Measurements from ENCODE around the gene ZNF610.

Gene ZNF610

DNA sequence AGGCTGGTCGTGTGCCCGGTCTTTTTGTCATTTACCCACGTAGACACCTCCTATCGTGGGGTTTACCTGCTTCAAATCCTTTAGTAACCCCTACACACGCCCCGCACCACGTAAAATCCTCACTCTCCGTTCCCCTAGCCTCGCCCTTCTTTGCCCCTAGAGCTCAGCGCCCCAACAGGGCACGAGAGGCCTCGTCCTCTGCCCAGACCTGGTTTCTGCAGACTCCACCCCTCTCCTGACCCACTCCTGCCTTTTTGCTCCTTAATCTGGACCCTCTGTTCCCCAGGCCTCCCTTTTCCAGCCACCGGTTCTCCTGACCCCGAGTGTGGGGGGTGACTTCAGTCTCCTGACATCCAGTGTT lies 62.0 kb downstream of the ZNF610 start:
- no peak for DNase-seq

GRCh38 chr19:52410276-52410675 lies 74.2 kb downstream of the ZNF610 start:
- DNase-seq, result no peak

- no peak for DNase-seq
Observed at GRCh38 chr19:52415711-52416110, 79.7 kb downstream of the ZNF610 start.
